Retinal pigment epithelial cell (primary cell): ENCODE data around the gene MBTPS2.
"Not testable (repeated sequence)": the region's sequence is repeated elsewhere in the genome, so short reads cannot be mapped to it uniquely, and the experiment has no call there.

Experiments used
- DNase-seq: peaks from one replicate; pipeline ENCODE4 v3.0.0-alpha.2; 2010; ENCODE audit warnings: low read depth
- H3K4me3 ChIP-seq: 2 replicates; pipeline ENCODE4 v1.5.1; 2011; ENCODE audit warnings: mild to moderate bottlenecking, low read length, control low read depth, moderate library complexity
- CTCF ChIP-seq: conservative IDR thresholded peaks from 2 replicates; pipeline ENCODE4 v1.5.1; 2011; ENCODE audit warnings: low read depth, low read length, control low read depth, inconsistent platforms

The MBTPS2 gene

GRCh38 chrX:21853578-21853977, 14.2 kb downstream of the MBTPS2 start:
- TF ChIP-seq CTCF: no peak
- H3K4me3 ChIP-seq: no peak overlapping the region
- no peak for DNase-seq

GRCh38 chrX:21855937-21856415, 16.6 kb downstream of the MBTPS2 start, which contains the start of gene YY2:
Gene YY2, plus strand, starts transcription at chrX:21855987. Its CDS starts 498 bp downstream, at chrX:21856485.
- H3K4me3 ChIP-seq: no peak within 1 kb of the TSS
- TF ChIP-seq CTCF: no peak
- no peak for DNase-seq

DNA sequence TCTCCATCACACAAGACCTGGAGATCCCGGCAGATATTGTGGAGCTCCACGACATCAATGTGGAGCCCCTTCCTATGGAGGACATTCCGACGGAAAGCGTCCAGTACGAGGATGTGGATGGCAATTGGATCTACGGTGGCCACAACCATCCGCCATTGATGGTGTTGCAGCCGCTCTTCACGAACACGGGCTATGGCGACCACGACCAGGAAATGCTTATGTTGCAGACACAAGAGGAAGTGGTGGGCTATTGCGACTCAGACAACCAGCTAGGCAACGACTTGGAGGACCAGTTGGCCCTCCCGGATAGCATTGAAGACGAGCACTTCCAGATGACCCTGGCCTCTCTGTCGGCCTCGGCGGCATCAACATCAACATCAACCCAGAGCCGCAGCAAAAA, 17.1 kb downstream of the MBTPS2 start:
- H3K4me3 ChIP-seq: no peak overlapping the region
- TF ChIP-seq CTCF: no peak
- DNase-seq: no peak

GRCh38 chrX:21863241-21863640, 23.8 kb downstream of the MBTPS2 start:
- H3K4me3 ChIP-seq: no peak overlapping the region
- DNase-seq: no peak
- no peak for TF ChIP-seq CTCF

- TF ChIP-seq CTCF: no peak
- DNase-seq: no peak
- no peak overlapping the region for H3K4me3 ChIP-seq
Measured at GRCh38 chrX:21865436-21865835, 26.0 kb downstream of the MBTPS2 start.

- no peak overlapping the region for H3K4me3 ChIP-seq
- DNase-seq: no peak
- no peak for TF ChIP-seq CTCF
Measured at GRCh38 chrX:21870494-21870893, 31.1 kb downstream of the MBTPS2 start.

DNA sequence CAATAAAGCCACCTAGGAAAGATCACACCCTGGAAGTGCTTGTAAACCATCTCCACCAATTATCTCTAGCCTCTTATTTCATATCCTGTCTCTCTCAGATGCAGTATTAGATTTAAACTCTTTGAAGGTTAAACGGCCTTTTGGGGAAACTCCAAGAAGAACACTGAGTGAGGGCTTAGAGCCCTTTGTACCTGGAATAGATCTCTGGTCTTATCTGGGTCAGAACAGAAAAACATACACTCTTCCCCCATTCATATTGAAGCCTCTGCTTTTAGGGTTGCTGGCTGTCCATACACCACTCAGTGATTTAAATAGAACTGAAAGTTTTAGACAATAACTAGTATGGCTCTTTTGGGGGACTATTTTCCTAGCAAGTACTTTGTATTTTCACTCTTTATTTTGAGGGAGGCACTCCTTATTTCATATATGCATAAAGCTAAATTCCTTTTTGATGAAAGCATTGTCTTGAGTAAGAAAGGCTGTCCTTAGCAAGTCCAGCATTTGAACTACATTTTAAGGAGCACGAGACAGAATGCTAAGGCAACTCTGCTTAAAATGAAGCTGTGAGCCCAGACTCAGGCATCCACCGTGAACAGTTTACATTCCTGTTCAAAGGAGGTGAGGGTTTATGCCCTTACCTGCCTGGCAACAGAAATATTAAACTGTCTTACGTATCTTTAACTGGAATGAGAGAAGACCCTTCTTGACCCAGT, 33.8 kb downstream of the MBTPS2 start:
- DNase-seq: no peak
- no peak for TF ChIP-seq CTCF
- no peak overlapping the region for H3K4me3 ChIP-seq

DNA sequence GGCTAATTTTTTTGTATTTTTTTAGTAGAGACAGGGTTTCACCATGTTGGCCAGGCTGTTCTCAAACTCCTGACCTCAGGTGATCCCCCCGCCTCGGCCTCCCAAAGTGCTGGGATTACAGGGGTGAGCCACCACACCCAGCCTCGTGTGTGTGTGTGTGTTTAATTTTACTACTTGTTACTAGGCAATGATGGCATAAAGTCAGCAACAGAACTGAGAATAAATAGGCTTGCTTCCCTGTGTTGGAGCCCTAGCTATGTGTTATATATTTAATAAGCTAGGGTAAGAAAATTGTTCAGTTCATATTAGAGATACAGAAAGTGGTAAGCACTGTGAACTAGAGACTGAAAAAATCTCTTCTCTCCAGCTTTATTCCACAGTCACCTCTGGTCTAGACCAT, 34.8 kb downstream of the MBTPS2 start:
- DNase-seq, H3K4me3 ChIP-seq: not testable (repeated sequence)
